Myocyte (in vitro differentiated cells): ENCODE data around the gene CSNK2B. TPM values are rescaled to one million over a fixed set of nuclear protein-coding genes. Genes with fewer than 3 reads are reported as not detected.
A peak's percentile ranks its signal among the peaks of the same experiment; 100 is the strongest.

Experiments used
- DNase-seq: peaks from one replicate; pipeline ENCODE4 v3.0.0-alpha.2; 2012; ENCODE audit warnings: low read depth
- total RNA-seq: library from RNA; depleted of rRNA; stranded (reverse); fragments of >200 nt; gene quantifications from 2 replicates; pipeline ENCODE4 v1.2.3, GENCODE V29; 2014

The CSNK2B gene
- total RNA-seq, 1 donor from 2014 or later, result 211 TPM

- DNase-seq, result peak; percentile 84
Observed at GRCh38 chr6:31660381-31661261, 5.3 kb upstream of the CSNK2B start, which contains the start of gene C6orf47. Gene C6orf47, minus strand, starts transcription at chr6:31660778. Its CDS starts 831 bp downstream, at chr6:31659947.

- no peak for DNase-seq
Observed at GRCh38 chr6:31661262-31662123, 4.4 kb upstream of the CSNK2B start.

- DNase-seq, result no peak
Observed at GRCh38 chr6:31662124-31662723, 3.7 kb upstream of the CSNK2B start.

- no peak for DNase-seq
Observed at GRCh38 chr6:31663126-31663960, 2.5 kb upstream of the CSNK2B start.

GRCh38 chr6:31663961-31664789, 1.7 kb upstream of the CSNK2B start:
- DNase-seq, result peak; percentile 75

- DNase-seq, result peak; percentile 98
Observed at GRCh38 chr6:31664790-31665500, 935 bp upstream of the CSNK2B start, which contains the start of gene GPANK1. Gene GPANK1, minus strand, starts transcription at chr6:31664997. Its CDS starts 519 bp downstream, at chr6:31664478.

- DNase-seq, result no peak
Observed at GRCh38 chr6:31666337-31666965, 571 bp downstream of the CSNK2B start.

- no peak for DNase-seq
Observed at GRCh38 chr6:31669676-31670075, 3.8 kb downstream of the CSNK2B start, which contains the start of gene LY6G5B. Gene LY6G5B, plus strand, starts transcription at chr6:31669976. Its CDS starts 975 bp downstream, at chr6:31670951.

- no peak for DNase-seq
Observed at GRCh38 chr6:31676322-31676903, 10.5 kb downstream of the CSNK2B start.

GRCh38 chr6:31676904-31677303, 11.0 kb downstream of the CSNK2B start:
- no peak for DNase-seq

- no peak for DNase-seq
Observed at GRCh38 chr6:31677955-31678354, 12.1 kb downstream of the CSNK2B start.

- DNase-seq, result peak; percentile 89
Observed at GRCh38 chr6:31680226-31681134, 14.6 kb downstream of the CSNK2B start, which contains the start of gene LY6G5C. Gene LY6G5C, minus strand, starts transcription at chr6:31681067. Its CDS starts 694 bp downstream, at chr6:31680373.

GRCh38 chr6:31681135-31681671, 15.3 kb downstream of the CSNK2B start:
- DNase-seq, result peak; percentile 45

GRCh38 chr6:31683591-31683990, 17.7 kb downstream of the CSNK2B start:
- DNase-seq, result no peak

GRCh38 chr6:31686483-31686882, 20.6 kb downstream of the CSNK2B start:
- DNase-seq, result no peak

GRCh38 chr6:31687321-31687720, 21.4 kb downstream of the CSNK2B start:
- peak; percentile 70 for DNase-seq
